Measurements from ENCODE around the gene ZDHHC6. TPM values are rescaled to one million over a fixed set of nuclear protein-coding genes. Genes with fewer than 3 reads are reported as not detected.

ZDHHC6 gene
- total RNA-seq, 1 experiment from 2014 or later = 40.3 TPM

- no peaks in the 10 kb centered on the region for H3K4me1 ChIP-seq (ENCODE audit: control insufficient read depth, insufficient read depth, low read length)
- H3K27me3 ChIP-seq (ENCODE audit: control insufficient read depth, insufficient read depth, low read length) = peaks cover 5% of the 10 kb centered on the region; the same call in 1 of the 2 replicates
- no peaks in the 10 kb centered on the region for H3K36me3 ChIP-seq (ENCODE audit: control insufficient read depth, insufficient read depth, low read length)
- 0 out of 2 replicates have a peak, but pooled peaks have one; percentile 24 for ATAC-seq
- in situ Hi-C loops (cut with HindIII; ENCODE audit: low pct_unique_long_range_greater_than_20kb, low sequenced_read_pairs) = no loop called here
- H3K9me3 ChIP-seq (ENCODE audit: control insufficient read depth, insufficient read depth, low read depth, low read length) = no peaks in the 10 kb centered on the region
- ChIA-PET CTCF (no interaction called here), POLR2A (no interaction called here)
- intact Hi-C loops (cut with micrococcal nuclease; ENCODE audit: unreplicated experiment) = no loop called here
- TF ChIP-seq CTCF (IDR thresholded peaks at IDR 0.05) (no peak), SIN3A (IDR thresholded peaks at IDR 0.05; ENCODE audit: borderline replicate concordance, insufficient read depth, low read depth, low read length) (no peak), REST (IDR thresholded peaks at IDR 0.05; ENCODE audit: insufficient read depth in 1 of 2, low read depth in 2 of 2, low read length in 1 of 2) (no peak), POLR2AphosphoS5 (IDR thresholded peaks at IDR 0.05; ENCODE audit: low read depth, low read length) (no peak), TCF7L2 (IDR thresholded peaks at IDR 0.05; ENCODE audit: low read depth, low read length) (no peak)
- no peak overlapping the region for H3K27ac ChIP-seq (ENCODE audit: low read length)
- DNase-seq (ENCODE audit: low read depth, low spot score) = no peak
- no peak overlapping the region for H3K4me3 ChIP-seq (ENCODE audit: low read depth in 2 of 2, low read length in 2 of 2)
- BruUV-seq (replicated peaks) = no TSS peak
Measured at GRCh38 chr10:112382515-112383235, 64.0 kb downstream of the ZDHHC6 start.

Other genes starting within 250 kb of the ZDHHC6 start
- not detected for gene TECTB, start 163.5 kb downstream of the ZDHHC6 start, total RNA-seq (2021; ENCODE audit: unreplicated experiment)
- gene ACSL5, start 72.8 kb downstream of the ZDHHC6 start, total RNA-seq (2021; ENCODE audit: unreplicated experiment) = 2.4 TPM
- gene VTI1A, start 301 bp upstream of the ZDHHC6 start, total RNA-seq (2021; ENCODE audit: unreplicated experiment) = 36.3 TPM

Measured in Panc1 (cell line).